K562 (cell line): ENCODE data around the gene MRPS5. TPM values are rescaled to one million over a fixed set of nuclear protein-coding genes. Genes with fewer than 3 reads are reported as not detected.
A peak's percentile ranks its signal among the peaks of the same experiment; 100 is the strongest.

Experiments used
- CCNT2 ChIP-seq: IDR thresholded peaks from 2 replicates; pipeline ENCODE4 v1.6.1; 2011; ENCODE audit warnings: borderline replicate concordance, low read depth, mild to moderate bottlenecking, moderate library complexity, mixed read lengths, low read length; ENCODE audit not compliant: insufficient read length; ENCODE audit errors: extremely low read depth
- DNMT1 ChIP-seq: fragments of 450-650 bp; IDR thresholded peaks from 2 replicates; pipeline ENCODE4 v1.6.1; 2016; ENCODE audit warnings: antibody characterized with exemption, mild to moderate bottlenecking
- EP400 ChIP-seq: fragments of 450-650 bp; IDR thresholded peaks from 2 replicates; pipeline ENCODE4 v1.6.1; 2017; ENCODE audit warnings: antibody characterized with exemption, mild to moderate bottlenecking, moderate library complexity
- FIP1L1 ChIP-seq: fragments of 200-400 bp; formaldehyde crosslinking; IDR thresholded peaks from 2 replicates; pipeline ENCODE4 v1.6.1; 2018; ENCODE audit warnings: mild to moderate bottlenecking, low read depth, low read length; ENCODE audit not compliant: poor library complexity, severe bottlenecking
- FOXM1 ChIP-seq, 2 experiments: fragments of 450-650 bp in 1 of 2; sonication (generic) in 1 of 2; formaldehyde crosslinking in 1 of 2; IDR thresholded peaks; 2 replicates each; pipeline versions ENCODE4 v1.6.1 to v1.9.0; 2017 to 2022; ENCODE audit warnings: low read depth in 2 of 2, mild to moderate bottlenecking in 2 of 2, missing genetic modification reagents in 1 of 2, moderate library complexity in 1 of 2
- GABPB2 ChIP-seq: fragments of 250-450 bp; sonication (Bioruptor Pico); conservative IDR thresholded peaks from 2 replicates; pipeline ENCODE4 v1.5.1; 2021; ENCODE audit warnings: mild to moderate bottlenecking
- HCFC1 ChIP-seq: IDR thresholded peaks from 2 replicates; pipeline ENCODE4 v1.6.1; 2012; ENCODE audit warnings: low read depth, low read length, improper control_type of control experiment
- MAX ChIP-seq: sonication (generic); formaldehyde crosslinking; IDR thresholded peaks from 2 replicates; pipeline ENCODE4 v1.9.0; 2022; ENCODE audit warnings: mild to moderate bottlenecking, missing genetic modification reagents
- NONO ChIP-seq, 2 experiments: fragments of 200-400 bp in 1 of 2; fragments of 450-650 bp in 1 of 2; formaldehyde crosslinking in 1 of 2; IDR thresholded peaks; 2 replicates each; pipeline ENCODE4 v1.6.1; 2017; ENCODE audit warnings: low read depth in 2 of 2, mild to moderate bottlenecking in 2 of 2, moderate library complexity in 2 of 2, low read length in 1 of 2
- NRF1 ChIP-seq, 2 experiments: fragments of 450-650 bp; IDR thresholded peaks in 1 of 2; conservative IDR thresholded peaks in 1 of 2; 2 replicates each; pipeline ENCODE4 v1.6.1; 2014; ENCODE audit warnings: mild to moderate bottlenecking in 2 of 2
- POLR2B ChIP-seq: fragments of 450-650 bp; IDR thresholded peaks from 2 replicates; pipeline ENCODE4 v1.6.1; 2018; ENCODE audit warnings: low read depth; ENCODE audit not compliant: partially characterized antibody
- SAP30 ChIP-seq: fragments of 200-600 bp; sonication (generic); IDR thresholded peaks from 2 replicates; pipeline ENCODE4 v1.6.1; 2012; ENCODE audit warnings: borderline replicate concordance, low read depth, mild to moderate bottlenecking, moderate library complexity, low read length, control low read depth, inconsistent platforms; ENCODE audit not compliant: insufficient read depth, poor library complexity, severe bottlenecking
- TCFL5 ChIP-seq: fragments of 250-450 bp; sonication (Bioruptor Pico); conservative IDR thresholded peaks from 2 replicates; pipeline ENCODE4 v1.6.1; 2021; ENCODE audit warnings: mild to moderate bottlenecking, moderate library complexity, matching md5 sums
- VEZF1 ChIP-seq: fragments of 200-800 bp; sonication (Bioruptor generic); IDR thresholded peaks from 2 replicates; pipeline ENCODE4 v1.6.1; 2017; ENCODE audit warnings: missing genetic modification characterization, missing compliant biosample characterization
- ZFP1 ChIP-seq: fragments of 450-650 bp; formaldehyde crosslinking; IDR thresholded peaks from 2 replicates; pipeline ENCODE4 v1.4.0; 2020; ENCODE audit warnings: mild to moderate bottlenecking, mixed read lengths
- ZNF280A ChIP-seq: fragments of 450-650 bp; IDR thresholded peaks from 2 replicates; pipeline ENCODE4 v1.6.1; 2018; ENCODE audit warnings: mild to moderate bottlenecking, low read depth; ENCODE audit not compliant: partially characterized antibody
- polyA plus RNA-seq, 8 experiments: library from polyadenylated mRNA; depleted of rRNA in 4 of 8; stranded (reverse) in 5 of 8; unstranded in 3 of 8; fragments of >200 nt; fragmentation: Nextera tagmentation in 2 of 8; fragmentation: Illumina TruSeq in 1 of 8; extraction: Ambion mirVana in 2 of 8; extraction: Trizol in 1 of 8; gene quantifications; 2 replicates each; pipeline versions ENCODE4 v1.2.1 to v1.2.3, GENCODE V29; 2011 to 2014; ENCODE audit warnings: inconsistent platforms in 1 of 8, missing spikeins in 1 of 8
- total RNA-seq, 7 experiments: library from RNA; depleted of rRNA in 6 of 7; stranded (reverse); fragments of >200 nt in 6 of 7; fragmentation: Illumina TruSeq in 2 of 7; extraction: Trizol in 2 of 7; gene quantifications; 2 replicates each; pipeline versions ENCODE4 v1.2.1 to v1.2.3, GENCODE V29; 2011 to 2021; ENCODE audit warnings: low replicate concordance in 1 of 7
- TF ChIP-seq, protein P1 (sequence below): conservative IDR thresholded peaks from 2 replicates; pipeline ENCODE4 v1.6.1; 2011; ENCODE audit warnings: low read depth, mild to moderate bottlenecking, low read length; ENCODE audit not compliant: control insufficient read depth
- TF ChIP-seq, protein P2 (sequence below): fragments of 250-450 bp; sonication (Bioruptor Pico); IDR thresholded peaks from 2 replicates; pipeline ENCODE4 v1.5.0; 2021

MRPS5 gene
- total and polyA plus RNA-seq, 9 of the 15 experiments (the other 6 are each of a cell fraction or from before 2014, with no cell fraction given) = 85.0 to 162 (median 118) TPM

DNA sequence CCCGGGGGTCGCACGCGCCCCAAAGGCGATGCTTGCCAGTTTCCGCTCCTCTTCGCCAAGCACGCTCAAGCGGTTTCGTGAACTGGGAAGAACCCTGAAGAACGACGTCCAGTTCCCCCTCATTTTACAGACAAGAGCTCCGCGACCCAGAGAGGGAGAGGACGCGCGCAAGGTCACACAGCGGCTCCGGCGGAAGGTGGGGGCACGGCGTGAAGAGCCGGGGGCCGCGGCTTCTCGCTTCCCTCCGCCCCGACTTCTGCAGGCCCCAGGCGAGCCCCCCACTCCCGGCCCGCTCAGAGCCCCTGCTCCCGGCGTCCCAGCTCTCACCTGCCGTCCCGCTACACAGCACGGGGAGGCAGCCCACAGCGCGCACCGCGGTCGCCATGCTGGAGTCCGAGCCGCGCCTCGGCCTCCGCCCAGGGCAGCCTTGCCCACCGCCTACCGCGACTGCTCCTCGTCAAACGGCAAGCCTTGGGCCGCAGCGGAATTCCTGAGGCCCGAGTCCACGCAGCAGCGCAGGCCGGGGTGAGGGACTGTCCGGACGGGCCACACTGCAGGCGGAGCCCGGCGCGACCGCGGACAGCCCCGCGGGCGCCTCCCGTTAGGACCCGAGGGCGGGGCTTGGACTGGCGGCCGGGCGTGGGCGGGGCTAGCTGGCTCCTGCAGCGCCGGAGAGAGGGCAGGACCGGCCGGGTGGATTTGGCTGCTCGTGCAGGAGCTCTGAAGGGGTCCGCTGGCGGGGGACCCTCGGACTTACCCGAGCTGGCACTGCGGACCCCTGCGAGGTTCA, at the start of gene MRPS5 (continued):
- TF ChIP-seq DNMT1 (no peak), GABPB2 (CRISPR knock-in tag) (no peak), ZNF280A (no peak), FIP1L1 (peak; percentile 95), ZFP1 (CRISPR knock-in tag) (no peak), MAX (CRISPR knock-in tag) (peak; percentile 70), NONO (IDR thresholded peaks at IDR 0.05; ENCODE audit: low read depth in 2 of 2, low read length in 1 of 2) (peak; percentile 56 to 90; a peak in 3 of 4 replicates), TCFL5 (CRISPR knock-in tag) (no peak), HCFC1 (peak; percentile 63), VEZF1 (CRISPR knock-in tag) (peak; percentile 59), CCNT2 (peak; percentile 81), POLR2B (peak; percentile 48), NRF1 (conservative IDR thresholded peaks at IDR 0.05 in 1 of 2, IDR thresholded peaks at IDR 0.05 in 1 of 2) (peak; percentile 53 to 65), FOXM1 (IDR thresholded peaks at IDR 0.05; ENCODE audit: low read depth) (no peak), FOXM1 (CRISPR knock-in tag; IDR thresholded peaks at IDR 0.05; ENCODE audit: low read depth) (no peak), SAP30 (peak; percentile 16), EP400 (peak; percentile 88)
- TF ChIP-seq, protein P1, sequence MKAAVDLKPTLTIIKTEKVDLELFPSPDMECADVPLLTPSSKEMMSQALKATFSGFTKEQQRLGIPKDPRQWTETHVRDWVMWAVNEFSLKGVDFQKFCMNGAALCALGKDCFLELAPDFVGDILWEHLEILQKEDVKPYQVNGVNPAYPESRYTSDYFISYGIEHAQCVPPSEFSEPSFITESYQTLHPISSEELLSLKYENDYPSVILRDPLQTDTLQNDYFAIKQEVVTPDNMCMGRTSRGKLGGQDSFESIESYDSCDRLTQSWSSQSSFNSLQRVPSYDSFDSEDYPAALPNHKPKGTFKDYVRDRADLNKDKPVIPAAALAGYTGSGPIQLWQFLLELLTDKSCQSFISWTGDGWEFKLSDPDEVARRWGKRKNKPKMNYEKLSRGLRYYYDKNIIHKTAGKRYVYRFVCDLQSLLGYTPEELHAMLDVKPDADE = 0 out of 2 replicates have a peak, but pooled peaks have one; percentile 21
- TF ChIP-seq, protein P2, sequence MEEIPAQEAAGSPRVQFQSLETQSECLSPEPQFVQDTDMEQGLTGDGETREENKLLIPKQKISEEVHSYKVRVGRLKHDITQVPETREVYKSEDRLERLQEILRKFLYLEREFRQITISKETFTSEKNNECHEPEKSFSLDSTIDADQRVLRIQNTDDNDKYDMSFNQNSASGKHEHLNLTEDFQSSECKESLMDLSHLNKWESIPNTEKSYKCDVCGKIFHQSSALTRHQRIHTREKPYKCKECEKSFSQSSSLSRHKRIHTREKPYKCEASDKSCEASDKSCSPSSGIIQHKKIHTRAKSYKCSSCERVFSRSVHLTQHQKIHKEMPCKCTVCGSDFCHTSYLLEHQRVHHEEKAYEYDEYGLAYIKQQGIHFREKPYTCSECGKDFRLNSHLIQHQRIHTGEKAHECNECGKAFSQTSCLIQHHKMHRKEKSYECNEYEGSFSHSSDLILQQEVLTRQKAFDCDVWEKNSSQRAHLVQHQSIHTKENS (CRISPR knock-in tag) = no peak
